ENCODE measurements around the gene ASS1.

- TF ChIP-seq CTCF (IDR thresholded peaks at IDR 0.05) = no peak
- TF ChIP-seq POLR2AphosphoS5 (IDR thresholded peaks at IDR 0.05) = no peak
Observed at GRCh38 chr9:130432362-130432761, 12.4 kb upstream of the ASS1 start.
